Caco-2 (cell line): Measurements from ENCODE around the gene IL16. TPM values are rescaled to one million over a fixed set of nuclear protein-coding genes. Genes with fewer than 3 reads are reported as not detected.

Source experiments
- BruUV-seq: library from RNA; stranded (reverse); fragments of 400-500 nt; replicated peaks from 2 replicates; lab custom pipeline; 2021; lab: Mats Ljungman, UMichigan
- CTCF ChIA-PET: fragments of 300-600 bp; sonication (Branson Sonifier 250); formaldehyde crosslinking; loops from one replicate; lab custom pipeline; 2022; ENCODE audit warnings: antibody characterized with exemption; lab: Charles Lee
- POLR2A ChIA-PET: fragments of 300-600 bp; sonication (Branson Sonifier 250); formaldehyde crosslinking; loops from one replicate; lab custom pipeline; 2022; ENCODE audit warnings: antibody characterized with exemption; lab: Charles Lee
- DNase-seq, 2 experiments: peaks; one replicate each; pipeline versions ENCODE4 v3.0.0 to v3.0.0-alpha.2; 2020 to 2022
- H3K27me3 ChIP-seq: replicated peaks from 2 replicates; pipeline ENCODE4 v1.6.0; 2011; ENCODE audit warnings: low read length; ENCODE audit not compliant: control insufficient read depth, insufficient read depth
- H3K36me3 ChIP-seq: 2 replicates; pipeline ENCODE4 v1.5.1; 2011; ENCODE audit warnings: low read length; ENCODE audit not compliant: control insufficient read depth, insufficient read depth
- H3K4me1 ChIP-seq: fragments of 250-450 bp; sonication (Bioruptor Pico); 2 replicates; pipeline ENCODE4 v1.5.1; 2020; ENCODE audit warnings: mild to moderate bottlenecking
- H3K4me3 ChIP-seq: 2 replicates; pipeline ENCODE4 v1.5.1; 2011; ENCODE audit warnings: low read depth, mild to moderate bottlenecking, control low read depth, low read length
- H3K9me3 ChIP-seq: fragments of 250-450 bp; sonication (Bioruptor Pico); 2 replicates; pipeline ENCODE4 v1.5.1; 2020; ENCODE audit warnings: mild to moderate bottlenecking, moderate library complexity
- H3K27ac Mint-ChIP-seq: one replicate; pipeline ENCODE4 v1.8.0; 2022; ENCODE audit warnings: mixed read lengths; ENCODE audit not compliant: unreplicated experiment
- H3K27me3 Mint-ChIP-seq: one replicate; pipeline ENCODE4 v1.8.0; 2022; ENCODE audit warnings: mixed read lengths; ENCODE audit not compliant: insufficient read depth, unreplicated experiment
- H3K36me3 Mint-ChIP-seq: one replicate; pipeline ENCODE4 v1.8.0; 2022; ENCODE audit warnings: mild to moderate bottlenecking, mixed read lengths; ENCODE audit not compliant: insufficient read depth, unreplicated experiment
- H3K4me1 Mint-ChIP-seq: one replicate; pipeline ENCODE4 v1.8.0; 2022; ENCODE audit warnings: low read depth, mixed read lengths; ENCODE audit not compliant: unreplicated experiment
- H3K4me3 Mint-ChIP-seq: one replicate; pipeline ENCODE4 v1.8.0; 2022; ENCODE audit warnings: mild to moderate bottlenecking, moderate library complexity, mixed read lengths; ENCODE audit not compliant: unreplicated experiment
- H3K9me3 Mint-ChIP-seq: one replicate; pipeline ENCODE4 v1.8.0; 2022; ENCODE audit warnings: mixed read lengths; ENCODE audit not compliant: unreplicated experiment
- intact Hi-C: fragments of 100-400 bp; cut with micrococcal nuclease; formaldehyde crosslinking; loops from one replicate; pipeline ENCODE4 v1.10.0; 2022; ENCODE audit not compliant: unreplicated experiment
- total RNA-seq: library from RNA; stranded (reverse); gene quantifications from 2 replicates; pipeline ENCODE4 v1.2.3, GENCODE V29; 2022
- TF ChIP-seq, protein P1 (sequence below), 2 experiments: fragments of 200-600 bp in 1 of 2; IDR thresholded peaks; 1 replicate in 1 of 2; 2 replicates in 1 of 2; pipeline versions ENCODE4 v1.5.1 to v1.8.0; 2011 to 2022; ENCODE audit warnings: antibody characterized with exemption in 1 of 2, control low read depth in 1 of 2, inconsistent platforms in 1 of 2, low read depth in 1 of 2, low read length in 1 of 2, mild to moderate bottlenecking in 1 of 2, moderate library complexity in 1 of 2; ENCODE audit not compliant: insufficient read depth in 1 of 2, severe bottlenecking in 1 of 2, unreplicated experiment in 1 of 2

The IL16 gene
- total RNA-seq, 1 experiment from 2014 or later: not detected

DNA sequence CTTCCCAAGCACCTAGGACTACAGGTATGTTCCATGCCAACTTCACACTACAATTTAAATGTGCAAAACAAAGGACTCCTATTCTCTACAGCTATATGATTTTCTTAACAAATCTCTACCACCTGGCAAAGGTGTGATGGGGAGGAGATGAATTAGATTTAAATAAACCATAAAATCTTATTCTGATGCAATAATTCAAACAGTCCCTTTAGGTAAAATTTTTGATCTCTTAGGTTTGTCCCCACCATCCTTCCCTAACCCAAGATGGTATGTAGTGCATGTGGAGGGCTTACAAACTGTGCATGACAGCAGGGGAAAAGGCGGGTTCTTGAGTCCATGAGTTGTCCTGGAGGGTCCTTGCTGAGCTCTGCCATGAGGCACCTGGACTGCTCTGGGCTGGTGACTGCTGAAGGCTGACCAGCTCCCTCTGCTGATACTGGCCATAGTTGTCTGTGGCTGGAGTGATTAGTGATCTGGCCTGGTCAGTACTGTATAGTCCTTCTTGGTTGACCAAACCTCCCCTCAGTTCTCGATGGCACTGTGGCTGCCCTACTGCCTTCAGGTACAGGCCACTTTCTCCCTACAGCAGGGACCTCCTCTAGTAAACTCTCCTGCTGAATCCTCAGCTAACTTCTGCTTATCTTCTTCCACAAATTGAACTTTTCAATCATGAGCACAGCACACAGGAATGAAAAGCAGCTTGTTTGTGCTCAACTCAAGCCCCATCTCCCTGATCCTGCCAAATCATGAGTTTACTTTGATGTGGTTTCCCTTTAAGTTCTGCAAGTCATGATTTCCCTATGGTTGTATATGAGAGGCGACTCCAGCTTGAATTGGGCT lies 32.5 kb upstream of the IL16 start:
- TF ChIP-seq, protein P1, sequence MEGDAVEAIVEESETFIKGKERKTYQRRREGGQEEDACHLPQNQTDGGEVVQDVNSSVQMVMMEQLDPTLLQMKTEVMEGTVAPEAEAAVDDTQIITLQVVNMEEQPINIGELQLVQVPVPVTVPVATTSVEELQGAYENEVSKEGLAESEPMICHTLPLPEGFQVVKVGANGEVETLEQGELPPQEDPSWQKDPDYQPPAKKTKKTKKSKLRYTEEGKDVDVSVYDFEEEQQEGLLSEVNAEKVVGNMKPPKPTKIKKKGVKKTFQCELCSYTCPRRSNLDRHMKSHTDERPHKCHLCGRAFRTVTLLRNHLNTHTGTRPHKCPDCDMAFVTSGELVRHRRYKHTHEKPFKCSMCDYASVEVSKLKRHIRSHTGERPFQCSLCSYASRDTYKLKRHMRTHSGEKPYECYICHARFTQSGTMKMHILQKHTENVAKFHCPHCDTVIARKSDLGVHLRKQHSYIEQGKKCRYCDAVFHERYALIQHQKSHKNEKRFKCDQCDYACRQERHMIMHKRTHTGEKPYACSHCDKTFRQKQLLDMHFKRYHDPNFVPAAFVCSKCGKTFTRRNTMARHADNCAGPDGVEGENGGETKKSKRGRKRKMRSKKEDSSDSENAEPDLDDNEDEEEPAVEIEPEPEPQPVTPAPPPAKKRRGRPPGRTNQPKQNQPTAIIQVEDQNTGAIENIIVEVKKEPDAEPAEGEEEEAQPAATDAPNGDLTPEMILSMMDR (IDR thresholded peaks at IDR 0.05; ENCODE audit: insufficient read depth in 1 of 2, low read depth in 1 of 2, low read length in 1 of 2, severe bottlenecking in 1 of 2, unreplicated experiment in 1 of 2): peak in 1 of 2 experiments; percentile 6
- Mint-ChIP-seq H3K36me3 (no peaks in the 10 kb centered on the region), H3K4me3 (no peak overlapping the region), H3K27me3 (peaks cover 7% of the 10 kb centered on the region), H3K27ac (no peak overlapping the region), H3K9me3 (no peaks in the 10 kb centered on the region), H3K4me1 (no peaks in the 10 kb centered on the region)
- ChIA-PET CTCF (interaction anchor here (0.9 kb wide), 1 partner anchor 102 kb away, joined by 5 read pairs; no protein-coding TSS in a partner anchor), POLR2A (no interaction called here)
- no TSS peak for BruUV-seq
- no peaks in the 10 kb centered on the region for H3K36me3 ChIP-seq
- H3K4me3 ChIP-seq: no peak overlapping the region
- intact Hi-C loops: no loop called here
- no peaks in the 10 kb centered on the region for H3K27me3 ChIP-seq
- peak in 1 of 2 experiments; percentile 3 for DNase-seq
- H3K4me1 ChIP-seq: no peaks in the 10 kb centered on the region
- H3K9me3 ChIP-seq: no peaks in the 10 kb centered on the region; the same call in 1 of the 2 replicates

DNA sequence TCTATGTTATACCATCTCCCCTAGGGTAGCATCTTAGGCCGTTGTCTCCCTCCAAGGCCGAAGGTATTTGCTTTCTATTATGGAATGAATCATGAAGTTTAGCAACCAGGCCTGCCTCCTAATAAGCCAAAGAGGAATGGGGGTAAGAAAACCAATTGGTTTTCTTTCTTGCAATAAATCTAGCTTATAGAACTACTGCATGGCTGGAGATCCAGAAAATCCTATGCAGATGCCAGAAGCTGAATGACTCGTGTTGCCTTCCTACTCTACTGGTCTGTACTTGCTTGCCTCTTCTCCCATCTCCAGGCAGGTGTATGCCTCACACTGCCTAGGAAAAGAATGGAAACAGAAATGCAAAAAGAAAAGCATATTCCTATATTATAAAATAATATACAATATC lies 31.1 kb upstream of the IL16 start:
- Mint-ChIP-seq H3K27ac (no peak overlapping the region), H3K9me3 (no peaks in the 10 kb centered on the region), H3K27me3 (peaks cover 7% of the 10 kb centered on the region), H3K4me1 (no peaks in the 10 kb centered on the region), H3K36me3 (no peaks in the 10 kb centered on the region), H3K4me3 (no peak overlapping the region)
- Histone ChIP-seq H3K36me3 (no peaks in the 10 kb centered on the region), H3K9me3 (no peaks in the 10 kb centered on the region; the same call in 1 of the 2 replicates), H3K27me3 (no peaks in the 10 kb centered on the region), H3K4me1 (no peaks in the 10 kb centered on the region), H3K4me3 (no peak overlapping the region)
- POLR2A ChIA-PET: no interaction called here
- intact Hi-C loops: no loop called here
- DNase-seq: no peak
- no TSS peak for BruUV-seq
- TF ChIP-seq, protein P1 (IDR thresholded peaks at IDR 0.05; ENCODE audit: insufficient read depth in 1 of 2, low read depth in 1 of 2, low read length in 1 of 2, severe bottlenecking in 1 of 2, unreplicated experiment in 1 of 2): no peak
- CTCF ChIA-PET: no interaction called here

DNA sequence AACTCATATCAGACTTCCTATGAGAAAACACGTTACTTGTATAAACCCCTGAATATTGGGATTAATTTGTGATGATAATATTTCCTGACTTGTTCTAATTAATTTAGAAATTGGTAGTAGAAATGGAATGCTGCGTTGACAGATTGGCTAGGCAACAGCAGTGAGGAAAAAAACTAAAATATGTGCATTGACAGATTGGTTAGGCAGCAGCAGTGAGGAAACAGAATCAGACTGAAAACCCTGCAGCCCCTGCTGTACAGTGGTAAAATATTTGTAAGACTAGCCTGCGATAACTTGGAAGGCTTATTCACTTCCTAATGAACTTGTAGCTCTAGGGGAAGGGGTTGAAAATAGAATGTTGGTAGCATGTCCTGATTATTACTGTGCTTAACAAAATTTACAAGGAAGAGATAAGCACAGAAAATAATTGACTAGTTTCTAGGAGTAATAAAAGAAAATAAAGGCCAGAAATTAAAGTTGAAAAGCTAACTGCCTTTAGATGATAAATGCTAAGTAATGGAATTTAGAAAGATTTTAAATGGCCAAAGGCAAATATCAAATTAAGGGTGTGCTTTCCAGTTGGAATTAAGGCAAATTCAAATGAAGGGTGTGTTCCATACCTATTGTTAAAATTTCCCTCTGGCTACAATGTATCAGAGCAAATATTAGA lies 29.9 kb upstream of the IL16 start:
- ChIA-PET CTCF (no interaction called here), POLR2A (no interaction called here)
- H3K27ac Mint-ChIP-seq: no peak overlapping the region
- peaks cover 4% of the 10 kb centered on the region for H3K27me3 Mint-ChIP-seq
- H3K9me3 Mint-ChIP-seq: no peaks in the 10 kb centered on the region
- Histone ChIP-seq H3K4me3 (no peak overlapping the region), H3K4me1 (no peaks in the 10 kb centered on the region), H3K9me3 (no peaks in the 10 kb centered on the region; the same call in 1 of the 2 replicates), H3K27me3 (no peaks in the 10 kb centered on the region), H3K36me3 (no peaks in the 10 kb centered on the region)
- H3K36me3 Mint-ChIP-seq: no peaks in the 10 kb centered on the region
- H3K4me1 Mint-ChIP-seq: no peaks in the 10 kb centered on the region
- BruUV-seq: no TSS peak
- no peak overlapping the region for H3K4me3 Mint-ChIP-seq
- intact Hi-C loops: no loop called here
- DNase-seq: no peak
- TF ChIP-seq, protein P1 (IDR thresholded peaks at IDR 0.05; ENCODE audit: insufficient read depth in 1 of 2, low read depth in 1 of 2, low read length in 1 of 2, severe bottlenecking in 1 of 2, unreplicated experiment in 1 of 2): no peak
